ENCODE data around the gene PRMT5. TPM values are rescaled to one million over a fixed set of nuclear protein-coding genes. Genes with fewer than 3 reads are reported as not detected.
A peak's percentile ranks its signal among the peaks of the same experiment; 100 is the strongest.

The PRMT5 gene
- total RNA-seq, 1 donor from 2014 or later: 89.8 TPM

- H3K9me3 Mint-ChIP-seq: no peaks in the 10 kb centered on the region
- H3K27ac Mint-ChIP-seq: no peak overlapping the region
- peaks cover 9% of the 10 kb centered on the region for H3K36me3 Mint-ChIP-seq
- TF ChIP-seq CTCF (IDR thresholded peaks at IDR 0.05; ENCODE audit: unreplicated experiment): no peak
- no peaks in the 10 kb centered on the region for H3K27me3 Mint-ChIP-seq (ENCODE audit: low read depth)
- no peak overlapping the region for H3K4me3 Mint-ChIP-seq
- no peak for DNase-seq (ENCODE audit: low spot score in 2 of 2, unreplicated experiment in 2 of 2)
- H3K4me1 Mint-ChIP-seq: peaks cover 9% of the 10 kb centered on the region
Measured at GRCh38 chr14:22935156-22935555, 6.0 kb upstream of the PRMT5 start.

GRCh38 chr14:22932146-22932545 is 3.0 kb upstream of the PRMT5 start:
- Mint-ChIP-seq H3K9me3 (no peaks in the 10 kb centered on the region), H3K27ac (peak overlapping the region; percentile 73), H3K27me3 (ENCODE audit: low read depth) (no peaks in the 10 kb centered on the region)

GRCh38 chr14:22929961-22930364 is 787 bp upstream of the PRMT5 start:
- H3K4me3 Mint-ChIP-seq: no peak overlapping the region
- peaks cover 10% of the 10 kb centered on the region for H3K36me3 Mint-ChIP-seq
- no peaks in the 10 kb centered on the region for H3K9me3 Mint-ChIP-seq
- DNase-seq (ENCODE audit: low spot score in 2 of 2, unreplicated experiment in 2 of 2): no peak
- H3K27me3 Mint-ChIP-seq (ENCODE audit: low read depth): no peaks in the 10 kb centered on the region
- H3K4me1 Mint-ChIP-seq: peaks cover 23% of the 10 kb centered on the region
- TF ChIP-seq CTCF (IDR thresholded peaks at IDR 0.05; ENCODE audit: unreplicated experiment): no peak
- H3K27ac Mint-ChIP-seq: no peak overlapping the region

More at GRCh38 chr14:22932146-22932545, 3.0 kb upstream of the PRMT5 start:
- DNase-seq (ENCODE audit: low spot score in 2 of 2, unreplicated experiment in 2 of 2): no peak
- H3K4me3 Mint-ChIP-seq: no peak overlapping the region
- peaks cover 22% of the 10 kb centered on the region for H3K4me1 Mint-ChIP-seq
- peaks cover 1% of the 10 kb centered on the region for H3K36me3 Mint-ChIP-seq
- TF ChIP-seq CTCF (IDR thresholded peaks at IDR 0.05; ENCODE audit: unreplicated experiment): no peak

- Mint-ChIP-seq H3K27ac (no peak overlapping the region), H3K4me1 (peaks cover 23% of the 10 kb centered on the region), H3K36me3 (peaks cover 22% of the 10 kb centered on the region), H3K4me3 (no peak overlapping the region), H3K27me3 (ENCODE audit: low read depth) (no peaks in the 10 kb centered on the region), H3K9me3 (no peaks in the 10 kb centered on the region)
- DNase-seq (ENCODE audit: low spot score in 2 of 2, unreplicated experiment in 2 of 2): no peak
- TF ChIP-seq CTCF (IDR thresholded peaks at IDR 0.05; ENCODE audit: unreplicated experiment): no peak
Measured at GRCh38 chr14:22928237-22929103, 706 bp downstream of the PRMT5 start.

- TF ChIP-seq CTCF (IDR thresholded peaks at IDR 0.05; ENCODE audit: unreplicated experiment): no peak
- Mint-ChIP-seq H3K9me3 (no peaks in the 10 kb centered on the region), H3K27ac (no peak overlapping the region), H3K4me1 (peaks cover 14% of the 10 kb centered on the region), H3K36me3 (peaks cover 36% of the 10 kb centered on the region), H3K27me3 (ENCODE audit: low read depth) (no peaks in the 10 kb centered on the region), H3K4me3 (no peak overlapping the region)
- DNase-seq (ENCODE audit: low spot score in 2 of 2, unreplicated experiment in 2 of 2): no peak
Measured at GRCh38 chr14:22926316-22926715, 2.9 kb downstream of the PRMT5 start.
